ENCODE measurements around the gene MYOF. TPM values are rescaled to one million over a fixed set of nuclear protein-coding genes. Genes with fewer than 3 reads are reported as not detected.

The MYOF gene
- total and polyA plus RNA-seq, 9 of the 15 experiments (the other 6 are each of a cell fraction or from before 2014, with no cell fraction given), result 0.06 to 0.27 TPM; not detected in 7

- ChIA-PET POLR2A (interaction anchor here (0.5 to 1.2 kb wide), 2 partner anchors 13 to 46 kb away, joined by 3 read pairs; no protein-coding TSS in a partner anchor), CTCF (ENCODE audit: low intra/inter-chr PET ratio) (no interaction called here)
- H3K27me3 ChIP-seq (ENCODE audit: control insufficient read depth in 2 of 2, insufficient read depth in 2 of 2, low read length in 2 of 2), result peaks cover 7 to 17% of the 10 kb centered on the region in 2 experiments; a peak in 4 of 5 replicates
- no peaks in the 10 kb centered on the region for H3K36me3 ChIP-seq (ENCODE audit: control insufficient read depth, insufficient read depth, low read length)
- intact Hi-C loops (cut with micrococcal nuclease) (no loop called here), in situ Hi-C loops (cut with MboI) (no loop called here)
- H3K9me1 ChIP-seq (ENCODE audit: control insufficient read depth, insufficient read depth, low read length), result no peaks in the 10 kb centered on the region
- H3K4me3 ChIP-seq, result no peak overlapping the region
- ATAC-seq (no peak), FAIRE-seq (no peak), DNase-seq (ENCODE audit: extremely low read depth in 1 of 4, low spot score in 3 of 4) (no peak)
- no peak overlapping the region for H2AFZ ChIP-seq (ENCODE audit: low read depth, low read length)
- no peak overlapping the region for H3K9ac ChIP-seq (ENCODE audit: insufficient read depth in 1 of 2, low read depth in 2 of 2, low read length in 2 of 2)
- WGBS (ENCODE audit: insufficient coverage, low coverage, missing lambda C conversion rate), result 0% methylated on average over 2 of the region's 2 CpGs
- TF ChIP-seq HDAC3 (IDR thresholded peaks at IDR 0.05; ENCODE audit: borderline replicate concordance, partially characterized antibody), result no peak
- TF ChIP-seq PBX2 (CRISPR knock-in tag; IDR thresholded peaks at IDR 0.05; ENCODE audit: low read depth), result no peak
- TF ChIP-seq PBX2 (tag; conservative IDR thresholded peaks at IDR 0.05; ENCODE audit: low read depth), result peak; percentile 52; the same call in 1 of the 2 replicates
- no peaks in the 10 kb centered on the region for H3K9me3 ChIP-seq (replicated peaks; ENCODE audit: control insufficient read depth, insufficient read depth, low read depth, low read length)
- no peaks in the 10 kb centered on the region for H4K20me1 ChIP-seq (replicated peaks; ENCODE audit: control insufficient read depth, insufficient read depth, low read length)
- H3K79me2 ChIP-seq (ENCODE audit: control insufficient read depth, insufficient read depth, low read length), result no peaks in the 10 kb centered on the region
- no peak overlapping the region for H3K4me2 ChIP-seq (ENCODE audit: insufficient read depth, low read length)
- no TSS peak for BruUV-seq (replicated peaks)
- no peak overlapping the region for H3K27ac ChIP-seq (ENCODE audit: extremely low read depth, low read depth, low read length)
- peaks cover 0 to 2% of the 10 kb centered on the region in 2 experiments; a peak in 3 of 5 replicates for H3K4me1 ChIP-seq (replicated peaks in 1 of 2; ENCODE audit: control insufficient read depth in 2 of 2, insufficient read depth in 2 of 2, low read length in 2 of 2)
Observed at GRCh38 chr10:93440591-93441091, 41.5 kb downstream of the MYOF start.

Data from K562 (cell line).